SK-N-SH (cell line): Measurements from ENCODE around the gene CALU. TPM values are rescaled to one million over a fixed set of nuclear protein-coding genes. Genes with fewer than 3 reads are reported as not detected.

ENCODE experiments used
- CTCF ChIA-PET: fragments of 300-600, 350-600 bp; formaldehyde crosslinking; extraction: SDS; loops from one replicate; lab custom pipeline; 2021; lab: Yijun Ruan, JAX
- POLR2A ChIA-PET: fragments of 350-600 bp; sonication (Branson Sonifier 250); formaldehyde crosslinking; extraction: SDS; loops from one replicate; lab custom pipeline; 2020; ENCODE audit warnings: antibody characterized with exemption, inconsistent platforms; lab: Yijun Ruan, JAX
- DNase-seq: peaks from one replicate; pipeline ENCODE4 v3.0.0; 2012
- H2AFZ ChIP-seq: fragments of 200-600 bp; sonication (generic); 2 replicates; pipeline ENCODE4 v1.8.1; 2016; ENCODE audit warnings: antibody characterized with exemption, mild to moderate bottlenecking, low read depth
- H3F3A ChIP-seq: fragments of 200-600 bp; sonication (generic); replicated peaks from 2 replicates; pipeline ENCODE3; 2016; ENCODE audit warnings: antibody characterized with exemption, mild to moderate bottlenecking; ENCODE audit not compliant: insufficient read depth
- H3K27ac ChIP-seq, 2 experiments: fragments of 200-500 bp in 1 of 2; fragments of 200-600 bp in 1 of 2; sonication (Bioruptor generic) in 1 of 2; sonication (generic), shearing (Covaris generic) in 1 of 2; 2 replicates each; pipeline versions ENCODE4 v1.5.1 to v1.6.1; 2014 to 2016; ENCODE audit warnings: low read depth in 2 of 2, inconsistent platforms in 1 of 2, low read length in 1 of 2, mild to moderate bottlenecking in 1 of 2, mixed read lengths in 1 of 2
- H3K27me3 ChIP-seq: fragments of 200-600 bp; sonication (generic), shearing (Covaris generic); 2 replicates; pipeline ENCODE4 v1.6.1; 2016; ENCODE audit warnings: mixed run types; ENCODE audit not compliant: insufficient read depth
- H3K36me3 ChIP-seq, 2 experiments: fragments of 200-500 bp in 1 of 2; fragments of 200-600 bp in 1 of 2; sonication (Bioruptor generic) in 1 of 2; sonication (generic) in 1 of 2; replicated peaks in 1 of 2; 2 replicates each; pipeline versions ENCODE3 to v1.5.1; 2014 to 2016; ENCODE audit warnings: low read length in 1 of 2, mild to moderate bottlenecking in 1 of 2; ENCODE audit not compliant: insufficient read depth in 2 of 2, control insufficient read depth in 1 of 2
- H3K4me1 ChIP-seq, 2 experiments: fragments of 200-500 bp in 1 of 2; fragments of 200-600 bp in 1 of 2; sonication (Bioruptor generic) in 1 of 2; sonication (generic), shearing (Covaris generic) in 1 of 2; 2 replicates each; pipeline versions ENCODE4 v1.5.1 to v1.6.1; 2014 to 2016; ENCODE audit warnings: low read depth in 1 of 2, low read length in 1 of 2, mixed run types in 1 of 2; ENCODE audit not compliant: insufficient read depth in 2 of 2, control insufficient read depth in 1 of 2
- H3K4me2 ChIP-seq: fragments of 200-600 bp; sonication (generic), shearing (Covaris generic); 2 replicates; pipeline ENCODE4 v1.6.1; 2017; ENCODE audit warnings: mixed run types
- H3K4me3 ChIP-seq, 2 experiments: fragments of 200-500 bp in 1 of 2; fragments of 200-600 bp in 1 of 2; sonication (Bioruptor generic) in 1 of 2; sonication (generic), shearing (Covaris generic) in 1 of 2; 2 replicates each; pipeline versions ENCODE4 v1.5.1 to v1.8.1; 2014 to 2016; ENCODE audit warnings: low read depth in 2 of 2, inconsistent platforms in 1 of 2, low read length in 1 of 2, mild to moderate bottlenecking in 1 of 2, mixed read lengths in 1 of 2, moderate library complexity in 1 of 2
- H3K79me2 ChIP-seq: fragments of 200-600 bp; sonication (generic); 2 replicates; pipeline ENCODE4 v1.8.1; 2017; ENCODE audit warnings: mild to moderate bottlenecking; ENCODE audit not compliant: insufficient read depth
- H3K9ac ChIP-seq: fragments of 200-600 bp; sonication (generic); 2 replicates; pipeline ENCODE4 v1.6.1; 2017; ENCODE audit warnings: mixed run types
- H3K9me2 ChIP-seq: fragments of 200-600 bp; sonication (generic); 2 replicates; pipeline ENCODE4 v1.6.1; 2017; ENCODE audit warnings: mixed run types
- H3K9me3 ChIP-seq: fragments of 200-600 bp; sonication (generic); 2 replicates; pipeline ENCODE4 v1.6.1; 2017; ENCODE audit warnings: mixed run types, mild to moderate bottlenecking, moderate library complexity
- H4K20me1 ChIP-seq: fragments of 200-600 bp; sonication (generic); 2 replicates; pipeline ENCODE4 v1.6.1; 2017; ENCODE audit warnings: mild to moderate bottlenecking, mixed run types; ENCODE audit not compliant: insufficient read depth
- CHD2 ChIP-seq: fragments of 150-350 bp; IDR thresholded peaks from 2 replicates; pipeline ENCODE4 v1.6.1; 2018; ENCODE audit warnings: low read length; ENCODE audit not compliant: partially characterized antibody
- FOXM1 ChIP-seq: IDR thresholded peaks from 2 replicates; pipeline ENCODE4 v1.4.0; 2012; ENCODE audit warnings: low read depth, mild to moderate bottlenecking
- GABPA ChIP-seq: IDR thresholded peaks from 2 replicates; pipeline ENCODE4 v1.4.0; 2012; ENCODE audit warnings: low read depth, mild to moderate bottlenecking
- IRF3 ChIP-seq: fragments of 150-350 bp; IDR thresholded peaks from 2 replicates; pipeline ENCODE4 v1.6.1; 2016; ENCODE audit warnings: mild to moderate bottlenecking, low read depth, low read length
- MEF2A ChIP-seq: IDR thresholded peaks from 2 replicates; pipeline ENCODE4 v1.4.0; 2012; ENCODE audit warnings: low read depth, borderline replicate concordance
- NFIC ChIP-seq: IDR thresholded peaks from 2 replicates; pipeline ENCODE4 v1.4.0; 2012; ENCODE audit warnings: borderline replicate concordance
- NRF1 ChIP-seq: IDR thresholded peaks from 2 replicates; pipeline ENCODE4 v1.6.1; 2012; ENCODE audit warnings: low read depth, mild to moderate bottlenecking, low read length
- REST ChIP-seq: IDR thresholded peaks from 2 replicates; pipeline ENCODE4 v1.6.1; 2012; ENCODE audit warnings: mild to moderate bottlenecking, low read depth, low read length, moderate library complexity
- RFX5 ChIP-seq: IDR thresholded peaks from 2 replicates; pipeline ENCODE4 v1.6.1; 2012; ENCODE audit warnings: mild to moderate bottlenecking, improper control_type of control experiment, low read length
- TAF1 ChIP-seq: IDR thresholded peaks from 2 replicates; pipeline ENCODE4 v1.6.1; 2012; ENCODE audit warnings: low read depth, mild to moderate bottlenecking, low read length, moderate library complexity, borderline replicate concordance
- TEAD4 ChIP-seq: IDR thresholded peaks from 2 replicates; pipeline ENCODE4 v1.4.0; 2012; ENCODE audit warnings: mild to moderate bottlenecking, borderline replicate concordance; ENCODE audit not compliant: insufficient read depth
- USF2 ChIP-seq: fragments of 150-350 bp; IDR thresholded peaks from 2 replicates; pipeline ENCODE4 v1.6.1; 2017; ENCODE audit warnings: antibody characterized with exemption, low read length, low read depth, borderline replicate concordance
- WGBS: methylation state at CpG from one replicate; pipeline ENCODE4 v1.1.6; 2017; ENCODE audit warnings: low lambda C conversion rate; 5-methylcytosine and 5-hydroxymethylcytosine counted together
- polyA plus RNA-seq, 3 experiments: library from polyadenylated mRNA; depleted of rRNA; stranded (reverse); fragments of >200 nt; gene quantifications; 2 replicates each; pipeline ENCODE4 v1.2.3, GENCODE V29; 2012
- TF ChIP-seq, protein P1 (sequence below): IDR thresholded peaks from 2 replicates; pipeline ENCODE4 v1.4.0; 2012; ENCODE audit warnings: low read depth, borderline replicate concordance

Gene CALU
- polyA plus RNA-seq, 1 of the 3 experiments (the other 2 are of a cell fraction), result 195 TPM

GRCh38 chr7:128794436-128794835, 55.3 kb downstream of the CALU start:
- peaks cover 11 to 18% of the 10 kb centered on the region in 2 experiments for H3K36me3 ChIP-seq
- H3K27me3 ChIP-seq, result no peaks in the 10 kb centered on the region
- H4K20me1 ChIP-seq, result no peaks in the 10 kb centered on the region
- H3K4me2 ChIP-seq, result no peak overlapping the region
- peaks cover 29% of the 10 kb centered on the region for H3F3A ChIP-seq
- no peak overlapping the region for H3K4me3 ChIP-seq
- 0 out of 2 replicates have a peak, but pooled peaks cover 3% of the 10 kb centered on the region for H3K79me2 ChIP-seq
- CTCF ChIA-PET, result interaction anchor here (0.9 to 1.3 kb wide), 3 partner anchors 18 to 84 kb away, joined by 3 read pairs; no protein-coding TSS in a partner anchor
- no peak for TF ChIP-seq NRF1
- TF ChIP-seq CHD2, result no peak
- TF ChIP-seq GABPA, result no peak
- TF ChIP-seq RFX5, result no peak
- TF ChIP-seq, protein P1, sequence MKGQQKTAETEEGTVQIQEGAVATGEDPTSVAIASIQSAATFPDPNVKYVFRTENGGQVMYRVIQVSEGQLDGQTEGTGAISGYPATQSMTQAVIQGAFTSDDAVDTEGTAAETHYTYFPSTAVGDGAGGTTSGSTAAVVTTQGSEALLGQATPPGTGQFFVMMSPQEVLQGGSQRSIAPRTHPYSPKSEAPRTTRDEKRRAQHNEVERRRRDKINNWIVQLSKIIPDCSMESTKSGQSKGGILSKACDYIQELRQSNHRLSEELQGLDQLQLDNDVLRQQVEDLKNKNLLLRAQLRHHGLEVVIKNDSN, result no peak
- no peak for TF ChIP-seq IRF3
- TF ChIP-seq, all 33 proteins: peak for 0
- WGBS, result 88% methylated on average over 4 of the region's 8 CpGs
- no peak overlapping the region for H3K9ac ChIP-seq
- H3K9me3 ChIP-seq, result no peaks in the 10 kb centered on the region
- POLR2A ChIA-PET, result no interaction called here
- H3K27ac ChIP-seq, result no peak overlapping the region
- H2AFZ ChIP-seq, result no peak overlapping the region
- H3K4me1 ChIP-seq, result peaks cover 15 to 21% of the 10 kb centered on the region in 2 experiments
- no peak for DNase-seq
- no peaks in the 10 kb centered on the region for H3K9me2 ChIP-seq

DNA sequence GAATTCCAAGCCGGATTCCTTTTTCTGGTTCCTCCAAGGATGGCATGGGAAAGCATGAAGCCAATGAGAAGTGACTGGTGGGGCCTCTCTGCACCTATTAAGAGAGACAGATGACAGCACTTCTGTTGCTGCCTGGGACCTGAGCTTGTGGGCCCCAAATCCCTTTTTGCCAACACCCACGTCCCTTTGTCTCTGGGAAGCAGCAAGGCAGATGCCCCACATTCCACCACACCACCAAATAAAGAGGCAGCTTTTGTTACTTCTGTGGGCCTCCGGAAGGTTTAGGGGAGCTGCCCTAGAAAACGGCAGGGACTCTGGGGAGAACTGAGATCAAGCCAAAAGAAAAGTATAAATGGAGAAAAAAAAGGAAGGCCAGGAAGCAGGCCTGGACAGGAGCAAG, 56.0 kb downstream of the CALU start:
- ChIA-PET POLR2A (no interaction called here), CTCF (interaction anchor here (1.0 to 1.7 kb wide), 3 partner anchors 12 to 83 kb away, joined by 3 read pairs; no protein-coding TSS in a partner anchor)
- no peaks in the 10 kb centered on the region for H3K9me2 ChIP-seq
- no peaks in the 10 kb centered on the region for H3K9me3 ChIP-seq
- no peak overlapping the region for H3K27ac ChIP-seq
- H3K36me3 ChIP-seq, result peaks cover 11 to 18% of the 10 kb centered on the region in 2 experiments
- peaks cover 26% of the 10 kb centered on the region for H3F3A ChIP-seq
- no peaks in the 10 kb centered on the region for H3K27me3 ChIP-seq
- no peaks in the 10 kb centered on the region for H4K20me1 ChIP-seq
- WGBS, result 92% methylated on average over 4 of the region's 4 CpGs
- H3K4me2 ChIP-seq, result no peak overlapping the region
- no peak for DNase-seq
- TF ChIP-seq TAF1 (no peak), MEF2A (no peak), NFIC (no peak), REST (no peak), TEAD4 (no peak), FOXM1 (no peak), USF2 (no peak)
- TF ChIP-seq, protein P1, result no peak
- H3K79me2 ChIP-seq, result 0 out of 2 replicates have a peak, but pooled peaks cover 3% of the 10 kb centered on the region
- no peak overlapping the region for H2AFZ ChIP-seq
- no peak overlapping the region for H3K4me3 ChIP-seq
- H3K9ac ChIP-seq, result no peak overlapping the region
- peaks cover 15 to 21% of the 10 kb centered on the region in 2 experiments for H3K4me1 ChIP-seq
